Activated T-helper 1 cell treated with anti-CD3 and anti-CD28 coated beads, Interleukin-2, amount 50 U/mL, for 16 hours (primary cell): ENCODE data around the gene STK10.

ENCODE experiments used
- DNase-seq, 2 donors: peaks; one replicate each; pipeline ENCODE4 v3.0.0-alpha.2; 2020; ENCODE audit warnings: low read depth in 1 of 2, low spot score in 1 of 2

Gene STK10

DNA sequence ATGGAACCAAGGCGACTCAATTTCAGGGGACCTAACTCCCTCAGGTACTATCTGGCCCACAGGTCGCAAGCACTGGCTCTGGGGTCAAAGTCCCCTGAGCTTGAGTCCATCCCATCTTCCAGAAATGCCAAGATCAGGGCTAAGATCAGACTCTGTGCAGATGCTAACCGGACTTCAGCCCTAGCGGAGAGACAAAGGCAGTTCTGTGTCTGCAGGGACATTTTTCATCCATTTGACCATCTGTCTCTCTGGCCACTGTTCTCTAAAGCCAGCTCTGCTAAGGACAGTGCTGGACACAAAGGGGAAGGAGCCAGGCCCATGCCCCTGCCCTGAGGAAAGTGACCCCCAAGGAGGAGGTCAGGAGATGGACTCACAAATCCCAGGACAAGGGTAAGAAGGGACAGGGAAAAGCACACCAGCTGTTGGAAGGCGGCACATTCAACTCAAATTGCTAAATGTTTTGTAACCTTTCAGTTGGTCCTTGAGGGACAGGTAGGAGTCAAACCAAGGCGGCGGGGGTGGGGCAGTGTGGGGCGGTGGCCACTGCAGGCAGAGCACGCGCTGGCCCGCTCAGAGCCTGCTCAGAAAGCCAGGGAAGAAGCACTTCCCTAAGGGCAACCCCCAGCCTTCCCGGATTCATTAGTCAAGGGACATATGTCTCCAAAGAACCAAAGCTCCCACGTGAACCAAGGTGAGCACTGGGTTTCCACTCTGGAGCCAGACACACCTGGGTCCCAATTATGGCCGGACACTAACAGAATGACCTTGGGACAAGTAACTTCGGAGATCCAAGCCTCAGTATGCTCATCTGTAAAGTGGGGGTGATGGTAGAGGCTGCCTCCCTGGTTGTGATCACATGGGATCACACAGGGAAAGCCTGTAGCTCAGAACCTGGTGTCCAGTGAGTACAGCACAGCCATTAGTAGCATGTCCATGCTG, 42.8 kb downstream of the STK10 start:
- no peak for DNase-seq

- DNase-seq, result no peak
Observed at GRCh38 chr5:172144291-172144815, 43.7 kb downstream of the STK10 start.

GRCh38 chr5:172143875-172144274, 44.1 kb downstream of the STK10 start:
- DNase-seq, result no peak

- no peak for DNase-seq
Observed at GRCh38 chr5:172142709-172143215, 45.3 kb downstream of the STK10 start.

- DNase-seq, result no peak
Observed at GRCh38 chr5:172141949-172142319, 46.1 kb downstream of the STK10 start.

DNA sequence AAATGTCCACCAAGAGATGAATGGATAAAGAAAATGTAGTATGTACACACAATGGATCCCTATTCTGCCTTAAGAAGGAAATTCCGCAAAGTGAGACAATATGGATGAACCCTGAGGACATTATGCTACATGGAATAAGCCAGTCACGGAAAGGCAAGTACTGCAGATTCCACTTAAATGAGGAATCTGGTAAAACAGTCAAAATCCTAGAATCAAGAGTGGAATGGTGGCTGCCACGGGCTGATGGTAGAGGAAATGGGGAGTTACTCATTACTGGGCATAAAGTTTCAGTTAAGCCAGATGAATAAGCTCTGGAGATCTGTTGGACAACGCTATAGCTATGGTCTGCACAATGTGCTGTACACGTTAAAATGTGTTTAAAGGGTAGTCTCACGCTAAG, 47.2 kb downstream of the STK10 start:
- no peak for DNase-seq

DNA sequence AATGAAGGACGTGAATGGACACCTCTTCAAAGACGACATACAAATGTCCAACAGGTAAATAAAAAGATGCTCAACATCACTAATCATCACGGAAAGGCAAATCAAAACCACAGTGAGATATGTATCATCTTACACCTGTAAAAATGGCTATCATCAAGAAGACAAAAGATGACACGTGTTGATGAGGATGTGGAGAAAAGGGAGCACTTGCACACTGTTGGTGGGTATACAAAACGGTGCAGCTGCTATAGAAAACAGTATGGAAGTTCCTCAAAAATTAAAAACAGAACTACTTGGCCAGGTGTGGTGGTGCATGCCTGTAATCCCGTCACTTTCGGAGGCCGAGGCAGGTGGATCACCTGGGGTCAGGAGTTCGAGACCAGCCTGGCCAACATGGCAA, 47.9 kb downstream of the STK10 start:
- DNase-seq, result no peak

- DNase-seq, result no peak
Observed at GRCh38 chr5:172137046-172137445, 51.0 kb downstream of the STK10 start.

DNA sequence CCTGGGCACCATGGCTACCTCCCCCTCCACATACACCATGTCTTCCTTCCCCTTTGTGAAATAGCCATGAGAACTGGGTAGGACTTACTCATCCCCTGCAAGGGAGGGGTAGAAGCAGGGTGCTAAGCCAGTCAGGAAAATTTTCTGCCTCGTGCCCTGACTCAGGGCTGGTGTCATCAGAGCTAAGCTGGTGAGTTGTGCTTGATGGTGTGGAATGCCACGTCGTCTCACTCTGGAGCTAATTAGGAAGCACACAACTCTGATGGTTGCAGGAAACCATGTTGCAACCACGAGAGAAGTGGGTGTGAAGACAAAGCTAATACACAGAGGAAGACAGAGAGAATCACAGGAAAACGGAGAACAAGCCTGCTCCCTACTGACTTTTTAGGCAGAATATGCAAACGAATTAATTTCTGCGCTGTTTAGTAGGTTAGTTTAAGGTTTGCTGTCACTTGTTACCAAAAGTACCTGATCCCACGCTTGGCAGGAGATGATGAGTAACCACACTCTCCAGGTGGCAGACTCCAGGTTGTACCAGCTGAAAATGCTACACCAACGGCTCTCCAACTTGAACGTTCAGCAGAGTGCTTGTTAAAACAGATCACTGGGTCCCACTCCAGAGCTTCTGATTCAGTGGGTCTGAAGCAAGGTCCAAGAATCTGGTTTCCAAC, 54.5 kb downstream of the STK10 start:
- DNase-seq, result peak in 1 of 2 donors; percentile 37

- no peak for DNase-seq
Observed at GRCh38 chr5:172131690-172132089, 56.3 kb downstream of the STK10 start.

GRCh38 chr5:172129256-172129910, 58.6 kb downstream of the STK10 start:
- DNase-seq, result no peak

- no peak for DNase-seq
Observed at GRCh38 chr5:172127581-172127980, 60.4 kb downstream of the STK10 start.

DNA sequence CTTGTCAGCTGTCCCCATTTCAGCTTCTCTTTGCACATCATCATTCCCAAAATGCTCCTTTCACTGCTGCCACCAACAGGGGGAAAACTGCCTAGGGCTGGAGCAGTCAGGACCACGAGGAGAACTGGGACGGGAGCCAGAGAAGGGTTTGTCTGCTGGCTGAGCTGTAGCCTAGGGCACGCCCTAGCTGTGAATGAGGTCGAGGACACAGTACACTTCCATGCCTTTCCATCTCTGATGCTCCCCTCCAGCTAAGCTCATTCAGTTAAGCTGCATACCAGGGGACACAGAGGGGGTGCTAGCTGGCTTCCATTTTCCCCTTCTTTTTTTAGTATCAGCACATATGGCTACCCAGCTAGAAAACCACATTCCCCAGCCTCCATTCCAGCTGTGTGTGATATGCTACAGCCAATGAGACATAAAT, 64.7 kb downstream of the STK10 start:
- no peak for DNase-seq

DNA sequence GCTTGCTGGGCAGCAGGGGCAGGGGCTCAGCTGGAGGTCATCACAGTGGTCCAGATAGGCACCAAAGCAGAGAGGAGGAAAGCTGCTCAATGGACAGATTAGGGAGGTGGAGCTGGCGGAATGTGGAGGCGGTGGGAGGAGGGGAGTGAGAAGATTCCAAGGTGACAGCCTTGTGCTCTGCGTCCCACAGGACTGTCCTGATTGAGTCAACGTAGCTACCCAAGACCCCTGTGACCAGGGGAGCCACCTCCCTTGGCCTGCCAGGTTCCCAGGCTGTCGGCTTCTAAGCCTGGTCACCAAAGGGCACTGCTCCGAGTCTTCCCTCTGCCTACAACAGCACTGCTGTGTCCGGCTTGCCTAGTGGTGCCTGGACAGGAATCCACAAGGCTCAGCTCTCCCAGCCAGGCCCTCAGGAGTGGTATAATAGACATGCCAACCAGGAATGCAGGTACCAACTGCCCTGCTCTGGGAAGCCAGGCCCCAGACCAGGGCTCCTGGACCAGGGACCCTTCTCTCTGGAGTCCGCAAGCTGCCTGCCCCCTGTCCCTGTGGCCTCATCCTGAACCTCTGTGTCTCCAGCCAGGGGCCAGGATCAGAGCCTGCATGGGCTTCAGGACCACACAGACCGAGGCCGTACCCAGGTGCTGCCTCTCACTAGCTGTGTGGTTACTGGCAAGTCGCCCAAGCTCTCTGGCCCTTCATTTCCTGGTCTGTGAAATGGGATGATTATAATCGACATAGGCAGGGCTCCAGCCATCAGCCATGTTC, 67.9 kb downstream of the STK10 start:
- no peak for DNase-seq

GRCh38 chr5:172118891-172119290, 69.1 kb downstream of the STK10 start:
- DNase-seq, result no peak

DNA sequence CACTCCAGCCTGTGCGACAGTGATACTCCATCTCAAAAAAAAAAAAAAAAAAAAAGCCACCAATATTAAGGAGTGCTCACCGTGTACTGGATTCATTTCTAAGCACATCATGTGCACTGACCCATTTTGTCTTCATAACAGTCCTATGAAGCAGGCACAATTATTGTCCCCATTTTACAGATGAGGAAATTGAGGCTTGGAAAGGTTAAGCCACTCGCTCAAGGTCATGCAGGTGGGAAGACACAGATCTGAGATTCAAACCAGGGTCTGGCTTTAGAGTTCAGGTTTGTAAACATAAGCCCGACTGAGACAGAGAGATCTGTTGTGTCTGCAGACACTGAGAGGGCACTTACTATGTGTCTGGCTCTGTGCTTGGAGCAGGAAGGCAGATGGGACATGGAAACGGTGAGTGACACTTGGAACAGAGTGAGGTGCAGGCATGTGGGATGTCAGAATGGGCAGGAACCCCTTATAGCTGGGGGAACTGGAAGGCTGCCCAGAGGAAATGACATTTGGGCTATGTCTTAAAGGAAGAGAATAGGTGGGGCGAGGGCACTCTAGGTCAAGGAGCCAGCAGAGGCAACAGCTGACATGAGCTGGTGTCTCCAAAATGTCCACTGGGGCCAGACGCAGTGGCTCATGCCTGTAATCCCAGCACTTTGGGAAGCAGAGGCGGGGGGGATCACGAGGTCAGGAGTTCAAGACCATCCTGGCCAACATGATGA, 69.9 kb downstream of the STK10 start:
- DNase-seq, result no peak

DNA sequence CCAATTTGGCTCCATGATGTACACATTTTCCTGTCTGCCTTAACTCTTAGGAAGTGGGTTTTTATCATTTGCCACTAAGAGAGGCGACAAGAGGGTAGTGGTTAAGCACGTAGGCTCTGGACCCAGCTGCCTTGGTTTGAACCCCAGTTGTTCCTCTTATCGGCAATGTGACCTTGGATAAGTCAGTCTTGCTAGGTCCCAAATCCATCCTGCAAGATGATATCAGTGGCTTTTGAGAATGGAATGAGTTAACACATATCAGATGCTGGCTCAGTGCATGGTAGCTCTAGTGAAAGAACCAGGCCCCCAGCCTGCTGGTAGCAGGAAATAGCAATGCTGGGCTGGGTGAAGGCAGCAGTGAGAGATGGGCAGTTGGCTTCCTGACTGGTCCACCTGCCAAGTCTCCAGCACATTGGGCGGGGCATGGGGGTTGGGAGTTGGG, 72.5 kb downstream of the STK10 start:
- DNase-seq, result no peak

- peak; percentile 23 to 59 for DNase-seq
Observed at GRCh38 chr5:172114875-172115422, 73.1 kb downstream of the STK10 start.

DNA sequence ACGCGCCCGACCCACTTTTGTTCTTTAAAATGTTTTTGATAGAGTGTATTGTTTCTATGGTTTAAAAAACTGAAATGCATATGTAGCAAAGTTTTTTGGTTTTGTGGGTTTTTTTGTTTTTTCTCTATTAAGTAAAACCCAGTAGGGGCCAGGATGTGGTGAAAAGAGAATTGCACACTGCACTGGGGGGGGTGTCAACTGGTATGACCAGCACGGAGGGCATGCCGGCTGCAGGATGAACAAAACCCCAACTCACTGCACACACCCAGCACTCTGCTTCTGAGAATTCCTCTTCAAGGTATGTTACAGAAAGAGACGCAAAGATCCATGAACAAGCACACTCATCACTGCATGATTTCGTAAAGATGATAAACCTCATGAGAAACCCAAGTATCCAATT, 75.0 kb downstream of the STK10 start:
- DNase-seq, result peak; percentile 54 to 61

DNA sequence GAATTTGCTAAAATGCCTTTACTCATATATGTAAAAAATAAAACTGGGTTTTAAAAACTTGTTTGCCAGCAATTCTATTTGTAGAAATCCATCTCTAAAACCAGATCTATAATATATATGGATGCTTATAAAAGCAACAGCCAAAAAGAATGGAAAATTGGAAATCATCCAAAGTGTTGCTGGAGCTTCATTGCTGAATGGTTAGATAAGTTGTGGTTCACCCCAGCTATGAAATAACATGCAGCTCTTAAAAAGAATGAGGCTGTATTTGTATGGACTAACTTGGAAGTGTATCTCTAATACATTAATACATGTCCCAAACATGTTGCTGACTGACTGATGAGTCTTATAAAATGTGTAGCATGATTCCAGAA, 76.2 kb downstream of the STK10 start:
- DNase-seq, result no peak
